ACC112 (cell line): Measurements from ENCODE around the gene KCNJ16.

Experiments
- H2AFZ ChIP-seq: fragments of 200-600 bp; sonication (generic); one replicate; pipeline ENCODE4 v1.6.0; 2017; ENCODE audit warnings: antibody characterized with exemption, low read length; ENCODE audit not compliant: unreplicated experiment
- H3K27ac ChIP-seq: fragments of 200-600 bp; sonication (generic); 2 replicates; pipeline ENCODE4 v1.5.1; 2014; ENCODE audit warnings: low read depth, mild to moderate bottlenecking, antibody characterized with exemption, low read length, moderate library complexity
- H3K27me3 ChIP-seq: fragments of 200-600 bp; sonication (generic); 2 replicates; pipeline ENCODE4 v1.6.1; 2014; ENCODE audit warnings: mild to moderate bottlenecking, antibody characterized with exemption, low read length, moderate library complexity, mixed read lengths; ENCODE audit not compliant: insufficient read depth
- H3K36me3 ChIP-seq: fragments of 200-600 bp; sonication (generic); 2 replicates; pipeline ENCODE4 v1.6.1; 2016; ENCODE audit warnings: mild to moderate bottlenecking, antibody characterized with exemption, low read length, moderate library complexity, mixed read lengths; ENCODE audit not compliant: insufficient read depth
- H3K4me1 ChIP-seq: fragments of 200-600 bp; sonication (generic); one replicate; pipeline ENCODE4 v1.6.1; 2016; ENCODE audit warnings: low read length, mixed read lengths; ENCODE audit not compliant: insufficient read depth, unreplicated experiment, control insufficient read depth
- H3K4me3 ChIP-seq: fragments of 200-600 bp; sonication (generic); 2 replicates; pipeline ENCODE4 v1.5.1; 2014; ENCODE audit warnings: mild to moderate bottlenecking, low read depth, low read length
- H3K79me2 ChIP-seq: fragments of 200-600 bp; sonication (generic); one replicate; pipeline ENCODE4 v1.6.0; 2016; ENCODE audit warnings: low read length; ENCODE audit not compliant: control insufficient read depth, unreplicated experiment, insufficient read depth

KCNJ16 gene

DNA sequence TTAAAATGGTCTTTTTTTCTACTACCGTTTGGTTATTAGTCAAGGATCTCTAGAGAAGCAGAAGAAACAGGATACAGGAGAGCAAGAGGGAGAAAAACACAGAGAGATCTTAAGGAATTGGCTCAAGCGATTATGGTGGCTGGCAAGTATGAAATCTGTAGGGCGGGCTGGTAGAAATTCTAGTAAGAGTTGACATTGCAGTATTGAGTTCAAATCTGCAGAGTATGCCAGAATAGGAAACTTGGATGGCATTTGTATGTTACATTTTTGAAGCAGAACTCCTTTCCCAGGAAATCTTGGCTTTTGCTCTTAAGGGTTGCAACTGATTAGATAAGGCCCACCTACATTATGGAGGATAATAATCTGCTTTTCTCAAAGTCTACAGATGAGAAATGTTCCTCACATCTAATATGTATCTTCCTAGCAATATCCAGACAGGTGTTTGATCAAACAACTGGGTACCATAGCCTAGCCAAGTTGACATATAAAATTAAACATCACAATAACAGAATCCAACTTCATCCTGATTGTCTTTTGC, 4.0 kb downstream of the KCNJ16 start:
- no peak overlapping the region for H3K4me3 ChIP-seq
- no peaks in the 10 kb centered on the region for H3K27me3 ChIP-seq
- no peaks in the 10 kb centered on the region for H3K36me3 ChIP-seq
- H3K4me1 ChIP-seq, result peaks cover 23% of the 10 kb centered on the region
- H3K79me2 ChIP-seq, result no peaks in the 10 kb centered on the region
- no peak overlapping the region for H2AFZ ChIP-seq
- no peak overlapping the region for H3K27ac ChIP-seq

DNA sequence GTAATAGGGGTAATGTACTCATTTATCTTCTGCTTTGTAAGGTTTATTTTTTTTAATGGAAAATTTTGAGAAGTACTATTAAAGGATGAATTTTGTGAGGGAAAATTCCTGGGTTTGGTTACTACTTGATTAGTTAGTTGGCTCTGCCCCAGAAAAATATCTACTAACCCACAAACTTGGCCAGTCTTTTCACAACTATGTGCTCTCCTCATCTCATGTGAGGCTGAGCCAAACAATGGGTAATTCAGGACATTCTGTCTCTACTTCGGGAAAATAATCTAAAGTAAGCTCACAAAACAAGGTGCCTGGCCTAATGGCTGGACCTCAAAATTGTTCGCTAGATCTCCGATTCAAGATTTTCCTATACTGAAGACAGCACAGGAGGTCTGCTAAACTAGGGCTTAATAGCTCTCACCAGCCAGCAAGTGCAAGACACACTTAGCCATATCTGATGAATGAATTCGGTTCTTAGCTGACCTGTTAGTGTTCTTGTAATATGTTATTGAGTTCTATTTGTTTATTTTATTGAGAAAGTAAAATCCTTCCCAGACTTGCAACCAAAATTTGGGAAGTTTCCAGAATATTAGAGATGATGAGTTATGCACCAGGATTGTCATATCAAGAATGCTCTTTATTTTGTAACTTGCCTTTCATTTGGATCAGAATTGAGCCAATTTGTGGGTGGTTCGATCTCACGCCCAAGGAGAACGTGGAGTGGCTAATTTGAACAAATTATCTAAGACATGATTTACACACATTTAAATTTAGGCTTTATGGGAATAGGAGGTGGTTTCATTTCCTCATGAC, 5.7 kb downstream of the KCNJ16 start:
- peaks cover 23% of the 10 kb centered on the region for H3K4me1 ChIP-seq
- H3K27ac ChIP-seq, result peak overlapping the region; percentile 63
- H2AFZ ChIP-seq, result no peak overlapping the region
- H3K4me3 ChIP-seq, result no peak overlapping the region
- H3K79me2 ChIP-seq, result no peaks in the 10 kb centered on the region
- H3K27me3 ChIP-seq, result no peaks in the 10 kb centered on the region
- no peaks in the 10 kb centered on the region for H3K36me3 ChIP-seq

DNA sequence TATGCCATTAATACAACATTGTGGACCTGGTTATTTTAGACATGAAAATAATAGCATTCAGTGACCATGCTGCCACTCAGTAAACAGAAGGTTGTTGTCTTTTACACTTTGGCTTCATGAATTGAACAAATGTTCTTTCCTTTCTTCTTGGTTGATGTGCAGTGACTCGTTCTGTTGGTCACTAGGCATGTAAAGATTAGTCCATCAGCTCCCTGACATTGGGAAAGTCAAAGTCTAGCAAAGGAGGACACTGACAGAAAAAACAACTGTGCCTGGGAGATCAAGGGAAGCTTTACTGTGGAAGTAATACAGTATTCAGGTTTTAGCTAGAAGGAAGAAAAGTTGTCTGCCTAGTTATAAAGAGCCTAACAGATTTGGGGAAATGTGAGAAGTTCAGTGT, 6.9 kb downstream of the KCNJ16 start:
- Histone ChIP-seq H3K4me3 (no peak overlapping the region), H3K4me1 (peaks cover 21% of the 10 kb centered on the region), H3K27me3 (no peaks in the 10 kb centered on the region)

DNA sequence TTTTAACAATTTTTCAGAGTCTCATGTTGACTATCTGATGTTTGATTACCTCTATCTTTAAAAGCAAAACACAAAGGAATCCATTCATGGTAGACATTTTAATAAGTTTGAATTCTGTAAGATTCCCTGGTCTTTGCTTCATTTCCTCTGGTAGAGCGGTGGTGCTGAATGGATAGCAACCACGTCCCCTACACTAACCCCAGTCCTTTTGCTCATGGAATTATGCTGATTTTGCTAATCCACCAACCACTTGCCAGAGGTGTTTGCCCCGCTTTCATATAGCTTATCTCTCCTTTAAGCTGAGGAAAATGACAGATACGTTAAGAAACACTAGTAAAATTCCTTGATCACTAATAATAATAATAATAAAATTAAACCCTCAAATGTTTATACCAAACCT, 9.5 kb downstream of the KCNJ16 start:
- Histone ChIP-seq H3K27ac (no peak overlapping the region), H3K4me3 (no peak overlapping the region), H3K27me3 (no peaks in the 10 kb centered on the region), H3K79me2 (no peaks in the 10 kb centered on the region), H3K36me3 (no peaks in the 10 kb centered on the region), H3K4me1 (peaks cover 19% of the 10 kb centered on the region), H2AFZ (no peak overlapping the region)

More for the DNA sequence above, 6.9 kb downstream of the KCNJ16 start:
- Histone ChIP-seq H3K79me2 (no peaks in the 10 kb centered on the region), H2AFZ (no peak overlapping the region), H3K27ac (no peak overlapping the region), H3K36me3 (no peaks in the 10 kb centered on the region)

DNA sequence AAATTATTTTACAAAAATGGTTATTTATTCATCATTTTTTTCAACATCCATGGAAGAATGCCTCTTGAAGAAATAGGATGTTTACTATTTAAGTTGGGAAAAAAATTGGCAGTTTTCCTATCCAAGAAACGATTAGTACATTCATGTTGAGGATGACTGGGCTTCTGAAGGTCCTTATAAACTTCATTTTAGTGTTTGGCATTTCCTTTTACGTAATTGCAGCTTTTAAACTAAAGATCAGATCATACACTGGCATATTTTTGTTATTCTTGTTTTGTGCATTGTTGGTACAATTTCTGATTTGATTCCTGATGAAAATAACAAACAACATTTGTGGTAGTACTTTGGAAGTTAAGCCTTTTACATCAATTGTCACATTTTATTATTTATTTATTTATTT, 11.5 kb downstream of the KCNJ16 start:
- H2AFZ ChIP-seq, result no peak overlapping the region
- H3K27ac ChIP-seq, result no peak overlapping the region
- no peaks in the 10 kb centered on the region for H3K79me2 ChIP-seq
- no peaks in the 10 kb centered on the region for H3K36me3 ChIP-seq
- H3K27me3 ChIP-seq, result no peaks in the 10 kb centered on the region
- H3K4me3 ChIP-seq, result no peak overlapping the region
- peaks cover 7% of the 10 kb centered on the region for H3K4me1 ChIP-seq

DNA sequence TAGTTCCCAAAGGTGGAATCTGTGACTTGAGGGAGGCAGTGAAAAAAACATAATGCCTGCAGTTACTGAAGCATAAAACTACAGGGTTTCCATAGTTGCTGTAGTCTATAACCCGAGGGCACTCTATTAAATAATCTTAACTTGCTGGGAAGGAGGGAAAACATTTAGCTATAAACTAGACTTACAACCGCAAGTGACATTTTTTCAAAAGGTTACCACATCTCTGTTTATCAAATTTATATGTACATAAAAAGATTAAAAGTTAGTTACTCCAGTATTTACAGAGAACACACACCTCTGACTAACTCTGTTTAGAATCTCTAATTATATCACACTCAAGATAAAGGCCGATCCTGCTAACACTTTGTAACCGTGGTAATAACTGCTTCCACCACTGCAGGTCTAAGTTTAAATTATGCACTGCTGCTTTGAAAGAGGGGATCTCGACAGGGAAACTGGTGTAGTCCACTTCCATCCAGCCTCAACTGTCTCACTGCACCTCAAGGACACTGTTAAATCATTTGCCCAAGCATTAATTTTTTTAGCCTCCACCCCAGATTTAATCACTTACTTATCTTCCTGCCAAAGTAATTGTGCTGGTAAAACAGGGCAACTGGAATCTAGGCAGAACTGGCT, 14.6 kb downstream of the KCNJ16 start:
- no peaks in the 10 kb centered on the region for H3K4me1 ChIP-seq
- H3K36me3 ChIP-seq, result no peaks in the 10 kb centered on the region
- H3K27ac ChIP-seq, result no peak overlapping the region
- H3K4me3 ChIP-seq, result no peak overlapping the region
- H3K79me2 ChIP-seq, result no peaks in the 10 kb centered on the region
- H3K27me3 ChIP-seq, result no peaks in the 10 kb centered on the region
- no peak overlapping the region for H2AFZ ChIP-seq

DNA sequence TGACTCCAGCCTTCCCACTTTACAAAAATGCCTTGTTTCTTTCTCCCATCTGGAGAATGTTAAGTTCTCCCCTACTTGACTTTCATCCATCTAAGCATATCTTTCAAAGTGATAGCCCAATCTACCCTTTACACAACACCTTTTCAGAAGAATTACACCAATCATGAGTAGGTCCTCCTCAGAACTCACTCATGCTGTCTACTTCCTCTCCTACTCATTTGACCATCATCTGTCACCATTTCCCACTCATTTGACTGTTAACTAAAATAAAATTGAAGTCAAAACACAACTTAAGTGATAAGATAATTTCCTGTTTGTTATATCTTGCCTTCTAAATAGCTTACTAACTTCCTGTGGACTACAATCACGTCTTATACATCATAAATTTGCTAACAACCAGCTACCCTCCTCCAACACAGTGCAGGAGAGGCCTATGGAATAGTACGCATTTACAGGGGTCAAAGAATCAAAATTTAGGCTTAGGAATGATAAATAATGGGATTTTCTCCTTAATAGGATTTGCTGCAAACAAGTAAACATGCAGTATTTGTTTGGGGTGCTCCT, 16.1 kb downstream of the KCNJ16 start:
- Histone ChIP-seq H3K36me3 (no peaks in the 10 kb centered on the region), H3K4me1 (no peaks in the 10 kb centered on the region), H3K27ac (no peak overlapping the region), H3K4me3 (no peak overlapping the region), H2AFZ (no peak overlapping the region), H3K27me3 (no peaks in the 10 kb centered on the region), H3K79me2 (no peaks in the 10 kb centered on the region)

DNA sequence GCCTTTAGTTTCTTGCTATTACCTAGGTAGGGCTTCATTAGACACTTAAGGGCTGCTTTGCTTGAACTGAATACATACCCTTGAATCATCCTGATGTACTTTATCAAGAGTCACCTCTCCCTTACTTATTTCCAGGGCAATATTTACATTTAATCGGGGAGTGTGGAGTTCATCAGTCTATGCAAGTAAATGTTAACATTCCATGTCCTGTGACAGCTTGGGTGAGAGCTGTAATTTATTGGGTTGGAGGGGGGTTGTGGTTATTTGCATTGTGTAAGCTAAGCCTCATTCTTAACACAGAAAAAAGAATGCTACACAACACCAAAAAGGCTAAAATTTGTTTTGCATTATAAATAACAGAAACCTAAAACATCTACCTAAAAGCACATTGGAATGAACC, 16.7 kb downstream of the KCNJ16 start:
- Histone ChIP-seq H3K4me1 (no peaks in the 10 kb centered on the region), H3K4me3 (no peak overlapping the region), H3K36me3 (no peaks in the 10 kb centered on the region), H3K27ac (no peak overlapping the region), H3K79me2 (no peaks in the 10 kb centered on the region), H3K27me3 (no peaks in the 10 kb centered on the region), H2AFZ (no peak overlapping the region)

DNA sequence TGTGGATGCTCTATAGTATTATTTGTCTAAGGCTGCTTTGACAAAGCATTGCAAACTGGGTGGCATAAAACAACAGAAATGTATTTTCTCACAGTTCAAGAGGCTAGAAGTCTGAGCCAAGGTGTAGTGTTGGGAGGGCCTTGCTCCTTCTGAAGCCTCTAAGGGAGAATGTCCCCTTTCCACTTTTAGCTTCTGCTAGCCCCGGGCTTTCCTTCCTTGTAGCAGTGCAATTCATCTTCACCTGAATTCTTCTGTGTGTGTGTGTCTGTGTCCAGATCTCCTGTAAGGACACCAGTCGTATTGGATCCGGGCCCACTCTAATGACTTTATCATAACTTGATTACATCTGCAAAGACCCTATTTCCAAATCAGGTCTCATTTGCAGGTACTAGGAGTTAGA, 18.1 kb downstream of the KCNJ16 start:
- Histone ChIP-seq H3K4me1 (no peaks in the 10 kb centered on the region), H2AFZ (no peak overlapping the region), H3K27ac (no peak overlapping the region), H3K27me3 (no peaks in the 10 kb centered on the region), H3K79me2 (no peaks in the 10 kb centered on the region), H3K4me3 (no peak overlapping the region), H3K36me3 (no peaks in the 10 kb centered on the region)

DNA sequence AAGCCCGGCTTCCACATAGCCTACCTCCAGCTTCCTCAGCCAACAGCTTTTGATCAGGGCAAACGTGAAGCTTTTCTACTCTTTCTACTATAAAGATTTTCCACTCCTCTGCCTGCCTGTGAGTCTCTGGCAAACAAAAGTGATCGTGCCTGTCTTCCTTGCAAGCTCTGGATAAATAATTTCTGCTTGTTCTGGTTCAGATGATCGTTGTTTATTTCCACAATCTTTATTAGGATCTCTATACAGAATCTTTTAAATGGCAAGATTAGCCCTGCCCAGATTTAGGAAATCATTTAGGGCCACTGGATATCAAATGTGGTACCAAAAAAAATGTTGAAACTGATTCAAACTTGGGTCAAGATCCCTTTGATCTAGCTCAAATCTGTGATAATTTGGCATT, 20.4 kb downstream of the KCNJ16 start:
- Histone ChIP-seq H3K4me3 (no peak overlapping the region), H3K4me1 (no peaks in the 10 kb centered on the region), H3K36me3 (no peaks in the 10 kb centered on the region), H3K27me3 (no peaks in the 10 kb centered on the region), H3K27ac (no peak overlapping the region), H3K79me2 (no peaks in the 10 kb centered on the region), H2AFZ (no peak overlapping the region)

DNA sequence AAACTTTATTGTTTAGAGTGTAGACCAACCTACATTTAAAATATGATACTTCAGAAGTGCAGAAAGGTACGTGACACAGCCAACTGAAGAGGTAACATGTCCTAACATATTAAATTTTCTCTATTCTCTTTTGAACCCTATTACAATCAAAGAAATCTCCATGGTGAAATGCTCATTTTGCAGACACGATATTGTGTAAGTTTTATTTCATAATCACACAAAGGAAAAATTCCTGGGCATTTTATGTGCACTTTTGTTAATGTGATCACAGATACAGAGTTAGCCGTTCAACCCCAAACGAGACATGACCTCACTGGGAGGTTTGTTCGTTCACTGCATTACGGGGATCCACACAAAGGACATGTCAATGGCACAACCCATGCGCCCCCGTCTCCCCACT, 21.8 kb downstream of the KCNJ16 start:
- Histone ChIP-seq H3K4me3 (no peak overlapping the region), H2AFZ (no peak overlapping the region), H3K27ac (no peak overlapping the region), H3K79me2 (no peaks in the 10 kb centered on the region), H3K27me3 (no peaks in the 10 kb centered on the region), H3K4me1 (no peaks in the 10 kb centered on the region), H3K36me3 (no peaks in the 10 kb centered on the region)
